ENCODE measurements around the gene PHAF1.

GRCh38 chr16:67190448-67191399 is 81.0 kb downstream of the PHAF1 start:
- TF ChIP-seq, protein P1, sequence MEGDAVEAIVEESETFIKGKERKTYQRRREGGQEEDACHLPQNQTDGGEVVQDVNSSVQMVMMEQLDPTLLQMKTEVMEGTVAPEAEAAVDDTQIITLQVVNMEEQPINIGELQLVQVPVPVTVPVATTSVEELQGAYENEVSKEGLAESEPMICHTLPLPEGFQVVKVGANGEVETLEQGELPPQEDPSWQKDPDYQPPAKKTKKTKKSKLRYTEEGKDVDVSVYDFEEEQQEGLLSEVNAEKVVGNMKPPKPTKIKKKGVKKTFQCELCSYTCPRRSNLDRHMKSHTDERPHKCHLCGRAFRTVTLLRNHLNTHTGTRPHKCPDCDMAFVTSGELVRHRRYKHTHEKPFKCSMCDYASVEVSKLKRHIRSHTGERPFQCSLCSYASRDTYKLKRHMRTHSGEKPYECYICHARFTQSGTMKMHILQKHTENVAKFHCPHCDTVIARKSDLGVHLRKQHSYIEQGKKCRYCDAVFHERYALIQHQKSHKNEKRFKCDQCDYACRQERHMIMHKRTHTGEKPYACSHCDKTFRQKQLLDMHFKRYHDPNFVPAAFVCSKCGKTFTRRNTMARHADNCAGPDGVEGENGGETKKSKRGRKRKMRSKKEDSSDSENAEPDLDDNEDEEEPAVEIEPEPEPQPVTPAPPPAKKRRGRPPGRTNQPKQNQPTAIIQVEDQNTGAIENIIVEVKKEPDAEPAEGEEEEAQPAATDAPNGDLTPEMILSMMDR (IDR thresholded peaks at IDR 0.05) = no peak
- TF ChIP-seq POLR2A (IDR thresholded peaks at IDR 0.05) = no peak

All from Peyer's patch (tissue), 4 donors.